Retinal pigment epithelial cell (primary cell): ENCODE results near the gene FOSB.

Source experiments
- DNase-seq: peaks from one replicate; pipeline ENCODE4 v3.0.0-alpha.2; 2010; ENCODE audit warnings: low read depth
- H3K4me3 ChIP-seq: 2 replicates; pipeline ENCODE4 v1.5.1; 2011; ENCODE audit warnings: mild to moderate bottlenecking, low read length, control low read depth, moderate library complexity
- CTCF ChIP-seq: conservative IDR thresholded peaks from 2 replicates; pipeline ENCODE4 v1.5.1; 2011; ENCODE audit warnings: low read depth, low read length, control low read depth, inconsistent platforms

Gene FOSB

GRCh38 chr19:45460807-45461347 lies 6.9 kb upstream of the FOSB start:
- DNase-seq: no peak
- TF ChIP-seq CTCF: no peak
- no peak overlapping the region for H3K4me3 ChIP-seq

DNA sequence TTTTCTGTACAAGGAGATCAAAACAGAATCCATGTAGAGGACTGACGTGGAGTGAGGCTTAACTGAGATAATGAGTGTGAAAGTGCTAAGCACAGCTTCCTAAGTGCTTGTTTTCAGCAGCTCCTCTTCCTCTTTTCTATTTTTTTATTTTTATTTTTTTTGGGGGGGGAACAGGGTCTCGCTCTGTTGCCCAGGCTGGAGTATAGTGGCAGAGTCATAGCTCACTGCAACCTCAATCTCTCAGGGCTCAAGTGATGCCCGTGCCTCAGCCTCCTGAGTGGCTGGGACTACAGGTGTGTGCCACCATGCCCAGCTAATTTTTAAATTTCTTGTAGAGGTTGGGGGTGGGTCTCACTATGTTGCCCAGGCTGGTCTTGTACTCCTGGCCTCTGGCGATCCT lies 5.6 kb upstream of the FOSB start:
- TF ChIP-seq CTCF: no peak
- no peak for DNase-seq
- no peak overlapping the region for H3K4me3 ChIP-seq

GRCh38 chr19:45463241-45463640 lies 4.6 kb upstream of the FOSB start:
- TF ChIP-seq CTCF: no peak
- DNase-seq: no peak
- no peak overlapping the region for H3K4me3 ChIP-seq

DNA sequence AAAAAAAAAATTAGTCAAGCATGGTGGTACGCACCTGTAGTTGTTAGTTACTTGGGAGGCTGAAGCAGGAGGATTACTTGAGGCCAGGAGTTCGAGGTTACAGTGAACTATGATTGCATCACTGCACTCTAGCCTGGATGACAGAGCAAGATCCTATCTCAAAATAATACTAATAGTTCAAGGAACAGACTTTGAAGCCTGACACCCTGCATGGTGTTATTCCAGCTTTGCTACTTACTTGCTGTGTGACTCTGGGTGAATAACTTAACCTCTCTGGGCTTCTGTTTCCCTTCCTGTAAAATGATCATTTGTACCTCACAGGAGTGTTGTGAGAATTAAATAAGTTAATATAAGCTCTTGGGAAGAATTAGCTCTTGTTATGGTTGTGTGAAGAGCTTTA lies 3.5 kb upstream of the FOSB start:
- TF ChIP-seq CTCF: no peak
- no peak overlapping the region for H3K4me3 ChIP-seq
- no peak for DNase-seq

DNA sequence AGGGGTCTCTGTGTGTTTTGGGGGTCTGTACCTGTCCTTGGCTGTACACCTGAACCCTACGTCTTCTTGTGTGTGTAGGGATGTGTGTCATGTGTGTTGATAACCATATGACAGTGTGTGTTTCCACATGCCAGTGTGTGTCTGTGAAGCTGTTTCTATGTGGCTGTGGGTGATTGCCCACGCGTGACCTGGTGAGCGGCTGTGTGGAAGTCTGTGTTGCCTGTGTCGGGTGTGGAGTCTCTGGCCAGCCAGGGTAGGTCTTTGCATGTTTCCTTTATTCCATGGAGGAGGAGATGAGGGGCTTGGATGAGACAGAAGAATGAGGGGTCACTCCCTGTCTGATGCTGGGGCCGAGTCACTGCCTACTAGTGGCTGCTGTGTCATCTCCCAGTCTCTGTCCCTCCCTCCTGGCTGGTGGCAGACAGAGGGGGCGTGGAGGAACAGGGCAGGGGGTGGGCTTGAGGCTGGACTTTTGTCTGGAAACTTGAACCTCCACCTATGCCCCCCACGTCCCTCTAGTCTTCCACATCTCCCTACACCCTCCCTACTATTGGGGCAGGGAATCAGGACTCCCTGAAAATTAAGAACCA lies 2.8 kb upstream of the FOSB start:
- H3K4me3 ChIP-seq: no peak overlapping the region
- DNase-seq: no peak

DNA sequence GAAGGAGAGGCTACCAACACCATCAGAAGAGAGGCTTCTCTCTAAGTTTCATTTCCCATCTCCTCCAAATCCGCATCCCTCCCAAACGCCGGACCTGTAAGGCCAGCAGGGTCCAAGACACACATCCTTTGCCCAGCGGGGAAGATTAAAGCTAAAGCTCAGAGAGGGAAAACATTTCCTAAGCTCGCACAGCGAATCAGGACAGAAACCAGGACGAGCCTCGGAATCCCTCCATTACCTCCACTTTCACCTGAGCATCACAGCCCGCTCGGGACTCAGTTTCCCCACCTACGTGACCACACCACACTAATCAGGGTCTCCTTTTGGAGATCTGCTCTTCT lies 711 bp upstream of the FOSB start:
- TF ChIP-seq CTCF: no peak
- DNase-seq: no peak
- peak overlapping the region; percentile 98 for H3K4me3 ChIP-seq

More for the DNA sequence above, 2.8 kb upstream of the FOSB start:
- no peak for TF ChIP-seq CTCF

DNA sequence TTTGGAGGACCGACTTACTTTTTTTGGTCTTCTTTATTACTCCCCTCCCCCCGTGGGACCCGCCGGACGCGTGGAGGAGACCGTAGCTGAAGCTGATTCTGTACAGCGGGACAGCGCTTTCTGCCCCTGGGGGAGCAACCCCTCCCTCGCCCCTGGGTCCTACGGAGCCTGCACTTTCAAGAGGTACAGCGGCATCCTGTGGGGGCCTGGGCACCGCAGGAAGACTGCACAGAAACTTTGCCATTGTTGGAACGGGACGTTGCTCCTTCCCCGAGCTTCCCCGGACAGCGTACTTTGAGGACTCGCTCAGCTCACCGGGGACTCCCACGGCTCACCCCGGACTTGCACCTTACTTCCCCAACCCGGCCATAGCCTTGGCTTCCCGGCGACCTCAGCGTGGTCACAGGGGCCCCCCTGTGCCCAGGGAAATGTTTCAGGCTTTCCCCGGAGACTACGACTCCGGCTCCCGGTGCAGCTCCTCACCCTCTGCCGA lies 409 bp downstream of the FOSB start:
- peak; percentile 23 for TF ChIP-seq CTCF
- no peak for DNase-seq
- peak overlapping the region; percentile 98 for H3K4me3 ChIP-seq
